GM06990 (cell line): Measurements from ENCODE around the gene KCNQ2.

Source experiments
- DNase-seq: peaks from one replicate; pipeline ENCODE4 v3.0.0-alpha.2; 2011; ENCODE audit not compliant: insufficient read length; ENCODE audit errors: extremely low read depth
- H3K27me3 ChIP-seq: replicated peaks from 2 replicates; pipeline ENCODE4 v1.6.0; 2011; ENCODE audit warnings: low read length; ENCODE audit not compliant: control insufficient read depth, insufficient read depth
- H3K36me3 ChIP-seq: 2 replicates; pipeline ENCODE4 v1.5.1; 2011; ENCODE audit warnings: low read length; ENCODE audit not compliant: control insufficient read depth, insufficient read depth
- H3K4me3 ChIP-seq: replicated peaks from 2 replicates; pipeline ENCODE4 v1.5.1; 2011; ENCODE audit warnings: low read depth, mild to moderate bottlenecking, control low read depth, low read length
- CTCF ChIP-seq: IDR thresholded peaks from 2 replicates; pipeline ENCODE4 v1.5.1; 2011; ENCODE audit warnings: low read length, control low read depth, mild to moderate bottlenecking, inconsistent platforms; ENCODE audit not compliant: insufficient read depth, poor library complexity, severe bottlenecking

Gene KCNQ2

GRCh38 chr20:63446216-63447024 is 26.0 kb downstream of the KCNQ2 start:
- Histone ChIP-seq H3K36me3 (no peaks in the 10 kb centered on the region), H3K4me3 (no peak overlapping the region), H3K27me3 (no peaks in the 10 kb centered on the region)
- DNase-seq: no peak
- TF ChIP-seq CTCF: no peak

- no peak for TF ChIP-seq CTCF
Observed at GRCh38 chr20:63445075-63445734, 27.2 kb downstream of the KCNQ2 start.

GRCh38 chr20:63444548-63444947 is 27.9 kb downstream of the KCNQ2 start:
- H3K36me3 ChIP-seq: no peaks in the 10 kb centered on the region
- no peaks in the 10 kb centered on the region for H3K27me3 ChIP-seq
- TF ChIP-seq CTCF: no peak
- H3K4me3 ChIP-seq: no peak overlapping the region
- DNase-seq: no peak

More at GRCh38 chr20:63445075-63445734, 27.2 kb downstream of the KCNQ2 start:
- H3K36me3 ChIP-seq: no peaks in the 10 kb centered on the region
- no peak overlapping the region for H3K4me3 ChIP-seq
- no peaks in the 10 kb centered on the region for H3K27me3 ChIP-seq
- DNase-seq: no peak

GRCh38 chr20:63443606-63444395 is 28.7 kb downstream of the KCNQ2 start:
- Histone ChIP-seq H3K36me3 (no peaks in the 10 kb centered on the region), H3K27me3 (no peaks in the 10 kb centered on the region), H3K4me3 (no peak overlapping the region)
- no peak for DNase-seq
- no peak for TF ChIP-seq CTCF

GRCh38 chr20:63442100-63442493 is 30.4 kb downstream of the KCNQ2 start:
- H3K4me3 ChIP-seq: no peak overlapping the region
- H3K27me3 ChIP-seq: no peaks in the 10 kb centered on the region
- H3K36me3 ChIP-seq: no peaks in the 10 kb centered on the region
- DNase-seq: peak; percentile 71
- TF ChIP-seq CTCF: peak; percentile 83
